ENCODE results near the gene ARMCX6.
"Not testable (repeated sequence)": the region's sequence is repeated elsewhere in the genome, so short reads cannot be mapped to it uniquely, and the experiment has no call there.

The ARMCX6 gene

DNA sequence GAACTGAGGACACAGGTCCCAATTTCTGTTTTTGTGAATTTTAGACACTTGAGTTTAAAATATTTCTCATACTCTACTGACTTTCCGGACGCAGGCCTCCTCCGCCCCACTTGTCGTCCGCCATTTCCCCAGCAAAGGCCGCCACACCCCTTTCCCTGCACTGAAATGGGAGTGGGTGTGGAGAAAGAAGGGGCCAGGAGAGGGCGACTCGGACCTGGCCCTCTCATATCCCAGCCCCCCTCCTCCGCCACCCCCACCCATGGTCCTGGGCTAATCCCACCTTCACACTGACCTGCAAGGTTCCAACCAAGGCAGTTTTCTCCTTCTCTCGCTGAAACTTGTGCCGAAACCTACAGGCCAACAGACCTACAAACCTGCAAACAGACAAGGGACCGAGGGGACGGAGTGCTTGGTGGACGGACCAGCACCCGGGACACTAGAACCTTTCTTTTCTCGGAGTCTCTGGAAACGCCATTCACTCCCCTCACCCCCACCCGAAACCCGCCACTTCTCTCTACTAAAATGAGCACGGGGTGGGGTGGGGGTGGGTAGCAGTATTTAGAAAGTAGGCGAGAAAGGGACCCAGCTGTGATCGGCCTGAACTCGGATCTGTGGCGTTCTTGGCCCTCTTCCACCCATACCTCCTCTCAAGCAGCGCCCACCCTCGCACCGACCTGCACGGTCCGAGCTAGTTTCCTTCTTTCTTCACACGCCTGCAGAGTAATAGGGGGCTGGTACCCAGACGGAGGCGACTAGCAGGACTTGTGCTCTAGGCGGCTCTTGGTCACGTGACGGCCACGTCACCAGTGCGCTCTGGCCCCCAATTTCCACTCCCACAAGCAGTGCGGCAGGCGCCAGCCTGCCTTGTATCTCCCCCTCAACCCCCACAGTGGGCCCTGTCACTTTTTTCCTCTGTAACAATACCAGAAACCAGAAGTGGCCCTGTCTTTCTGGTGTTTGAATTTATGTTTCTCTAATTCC is at the start of gene ARMCX6:
Gene ARMCX6, minus strand, starts transcription at position 790 of the 981 bp plus-strand sequence. CDS start 1,380 bp downstream, outside the sequence.
- in situ Hi-C loops (cut with HindIII; ENCODE audit: low sequenced_read_pairs) = no loop called here

DNA sequence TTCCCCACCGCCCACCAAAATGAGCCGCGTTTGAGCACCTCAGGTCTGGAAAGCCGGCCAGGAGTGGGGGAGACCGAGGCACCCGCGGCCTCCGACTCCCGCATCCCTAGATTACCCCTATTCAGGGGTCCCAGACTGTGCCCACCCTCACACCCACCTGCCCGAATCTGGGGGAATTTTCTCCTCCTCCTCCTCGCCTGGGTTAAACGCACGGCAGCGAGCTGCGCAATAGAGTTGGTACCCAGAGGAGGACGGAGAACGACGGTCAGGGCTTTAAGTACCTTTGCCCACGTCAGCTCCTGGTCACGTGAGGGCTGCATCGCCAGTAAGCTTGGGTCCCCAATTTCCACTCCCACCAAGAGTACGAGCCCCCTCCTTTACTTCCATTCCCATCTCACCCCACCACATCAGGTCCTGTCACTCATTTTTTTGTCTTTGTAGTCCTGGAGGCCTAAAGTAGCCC is 41.8 kb upstream of the ARMCX6 start, which contains the start of gene ARMCX2:
Gene ARMCX2, minus strand, starts transcription at position 250 of the 463 bp plus-strand sequence. CDS start 2,262 bp downstream, outside the sequence.
- in situ Hi-C loops (cut with HindIII; ENCODE audit: low sequenced_read_pairs) = no loop called here

DNA sequence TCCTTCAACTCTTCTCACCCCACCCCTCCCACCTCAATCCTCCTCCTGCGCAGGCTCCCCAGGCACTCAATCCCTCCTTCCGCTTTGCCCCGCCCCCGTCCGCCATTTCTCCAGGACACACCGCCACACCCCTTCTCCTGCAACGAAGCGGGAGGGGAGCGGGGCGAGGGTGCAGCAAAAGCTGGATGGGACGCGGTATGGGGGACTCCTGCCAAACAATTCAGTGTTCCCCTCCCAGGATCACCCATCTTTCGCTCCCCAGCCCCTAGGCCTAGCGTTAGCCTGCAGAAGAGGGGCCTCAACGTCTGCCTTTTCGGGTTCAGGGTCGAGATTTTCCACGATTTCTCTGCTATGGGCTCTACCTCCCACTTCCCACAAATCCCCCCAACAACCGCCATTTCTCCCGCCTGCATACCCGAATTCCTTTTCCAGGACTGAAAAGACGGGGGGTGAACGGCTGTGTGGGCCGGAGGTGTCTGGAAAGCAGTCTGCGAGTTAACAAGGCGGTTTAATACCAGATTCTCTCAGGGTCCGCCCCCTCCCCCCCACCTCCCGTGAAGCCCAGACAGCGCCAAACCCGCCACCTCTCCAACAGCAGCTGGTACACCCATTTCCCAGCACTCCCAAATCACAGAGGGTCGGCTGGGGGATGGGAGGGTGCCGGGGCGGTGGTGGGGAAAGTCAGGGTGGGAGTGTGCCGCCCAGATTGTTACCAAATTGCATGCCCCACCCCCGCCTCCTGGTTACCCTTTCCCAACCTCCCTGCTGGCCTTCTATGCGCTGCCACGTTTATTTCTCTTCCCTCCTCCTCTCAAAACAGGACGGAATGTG is 41.1 kb upstream of the ARMCX6 start:
- in situ Hi-C loops (cut with HindIII; ENCODE audit: low sequenced_read_pairs) = no loop called here

GRCh38 chrX:101657495-101657894 is 39.7 kb upstream of the ARMCX6 start:
- in situ Hi-C loops (cut with HindIII; ENCODE audit: low sequenced_read_pairs) = no loop called here

GRCh38 chrX:101656817-101657216 is 39.0 kb upstream of the ARMCX6 start:
- in situ Hi-C loops (cut with HindIII; ENCODE audit: low sequenced_read_pairs) = no loop called here

DNA sequence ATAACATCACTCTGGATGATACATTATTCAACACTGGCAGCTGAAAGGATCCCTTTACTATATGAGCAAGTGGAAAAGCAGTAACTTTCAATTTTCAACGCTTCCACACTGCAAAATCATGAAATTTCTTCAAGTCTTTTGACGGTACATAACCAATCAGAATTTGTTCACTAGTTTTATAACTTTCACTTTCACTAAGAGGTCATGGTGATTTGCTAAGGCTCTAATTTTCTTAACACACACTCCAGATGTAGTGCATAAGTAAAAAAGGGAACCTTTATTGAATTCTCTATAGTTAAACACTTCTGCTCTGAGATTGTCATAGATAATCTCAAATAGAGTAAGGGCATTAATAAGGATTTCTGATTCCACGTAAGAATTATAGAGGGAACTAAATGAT is 37.7 kb upstream of the ARMCX6 start:
- in situ Hi-C loops (cut with HindIII; ENCODE audit: low sequenced_read_pairs) = no loop called here

DNA sequence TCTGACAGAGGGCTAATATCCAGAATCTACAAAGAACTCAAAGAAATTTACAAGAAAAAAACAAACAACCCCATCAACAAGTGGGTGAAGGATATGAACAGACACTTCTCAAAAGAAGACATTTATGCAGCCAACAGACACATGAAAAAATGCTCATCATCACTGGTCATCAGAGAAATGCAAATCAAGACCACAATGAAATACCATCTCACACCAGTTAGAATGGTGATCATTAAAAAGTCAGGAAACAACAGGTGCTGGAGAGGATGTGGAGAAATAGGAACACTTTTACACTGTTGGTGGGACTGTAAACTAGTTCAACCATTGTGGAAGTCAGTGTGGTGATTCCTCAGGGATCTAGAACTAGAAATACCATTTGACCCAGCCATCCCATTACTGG is 29.9 kb upstream of the ARMCX6 start:
- in situ Hi-C loops (cut with HindIII; ENCODE audit: low sequenced_read_pairs) = not testable (repeated sequence)

GRCh38 chrX:101642093-101642492 is 24.3 kb upstream of the ARMCX6 start:
- in situ Hi-C loops (cut with HindIII; ENCODE audit: low sequenced_read_pairs) = no loop called here

DNA sequence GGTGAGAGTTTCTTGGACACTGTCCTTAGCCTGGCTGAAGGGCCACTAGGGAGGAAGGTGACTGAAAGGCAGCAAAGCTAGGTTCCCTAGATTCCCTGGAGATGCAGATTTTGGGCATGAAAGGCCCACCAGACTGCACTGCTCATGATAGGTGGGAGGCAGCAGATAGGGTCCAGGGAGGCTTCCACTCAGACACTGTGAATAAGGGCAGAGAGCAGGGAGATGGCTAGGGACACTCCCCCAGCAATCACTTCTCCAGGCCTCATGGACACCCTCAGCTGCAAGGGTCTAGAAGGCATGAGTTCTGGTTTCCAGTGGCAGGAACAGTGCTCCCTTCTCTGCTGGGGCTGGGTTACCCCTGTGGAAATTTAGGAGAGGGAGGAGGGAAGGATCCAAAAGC is 21.8 kb upstream of the ARMCX6 start:
- in situ Hi-C loops (cut with HindIII; ENCODE audit: low sequenced_read_pairs) = no loop called here

GRCh38 chrX:101619364-101619763 is 1.6 kb upstream of the ARMCX6 start:
- in situ Hi-C loops (cut with HindIII; ENCODE audit: low sequenced_read_pairs) = no loop called here

DNA sequence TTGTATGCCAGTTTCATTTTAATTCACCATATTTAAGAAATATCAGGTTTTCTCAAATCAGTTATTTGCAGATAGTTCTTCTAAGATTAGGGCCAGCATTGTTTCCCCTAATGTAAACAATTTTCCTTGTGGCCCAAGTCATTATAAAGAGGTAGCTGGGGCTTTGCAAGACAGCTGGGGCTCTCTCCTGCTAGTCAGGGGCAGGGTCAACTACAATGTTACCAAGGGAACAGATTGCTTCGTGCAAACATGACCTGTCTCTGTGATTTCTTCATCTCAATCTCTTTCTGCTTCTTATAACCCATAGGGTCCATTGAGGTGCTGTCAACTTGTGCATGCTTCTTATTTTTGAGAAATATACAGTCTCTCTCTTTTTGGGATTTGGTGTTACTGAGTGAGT is 12.1 kb downstream of the ARMCX6 start:
- in situ Hi-C loops (cut with HindIII; ENCODE audit: low sequenced_read_pairs) = no loop called here

DNA sequence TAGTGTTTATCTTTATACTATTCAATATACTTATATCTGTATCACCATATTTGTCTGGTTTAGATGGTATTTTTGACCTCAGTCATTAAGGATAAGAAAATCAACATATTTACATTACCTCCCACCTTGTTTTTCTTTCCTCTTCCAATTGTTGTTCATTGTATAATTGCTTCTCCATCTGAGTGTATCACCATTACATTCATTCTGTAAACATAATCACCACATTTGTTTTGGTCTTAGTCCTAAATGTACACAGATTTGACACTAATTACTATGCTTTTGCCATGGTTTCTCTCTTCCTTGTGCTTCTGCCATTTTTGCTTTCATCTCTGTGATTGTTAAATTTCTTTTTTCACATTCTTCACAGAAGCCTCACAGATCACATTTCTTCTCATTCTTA is 12.7 kb downstream of the ARMCX6 start:
- in situ Hi-C loops (cut with HindIII; ENCODE audit: low sequenced_read_pairs) = no loop called here

- in situ Hi-C loops (cut with HindIII; ENCODE audit: low sequenced_read_pairs) = no loop called here
These were observed 15.7 kb downstream of the ARMCX6 start for GRCh38 chrX:101602077-101602476.

- in situ Hi-C loops (cut with HindIII; ENCODE audit: low sequenced_read_pairs) = not testable (repeated sequence)
These were observed 18.2 kb downstream of the ARMCX6 start for GRCh38 chrX:101599592-101599991.

DNA sequence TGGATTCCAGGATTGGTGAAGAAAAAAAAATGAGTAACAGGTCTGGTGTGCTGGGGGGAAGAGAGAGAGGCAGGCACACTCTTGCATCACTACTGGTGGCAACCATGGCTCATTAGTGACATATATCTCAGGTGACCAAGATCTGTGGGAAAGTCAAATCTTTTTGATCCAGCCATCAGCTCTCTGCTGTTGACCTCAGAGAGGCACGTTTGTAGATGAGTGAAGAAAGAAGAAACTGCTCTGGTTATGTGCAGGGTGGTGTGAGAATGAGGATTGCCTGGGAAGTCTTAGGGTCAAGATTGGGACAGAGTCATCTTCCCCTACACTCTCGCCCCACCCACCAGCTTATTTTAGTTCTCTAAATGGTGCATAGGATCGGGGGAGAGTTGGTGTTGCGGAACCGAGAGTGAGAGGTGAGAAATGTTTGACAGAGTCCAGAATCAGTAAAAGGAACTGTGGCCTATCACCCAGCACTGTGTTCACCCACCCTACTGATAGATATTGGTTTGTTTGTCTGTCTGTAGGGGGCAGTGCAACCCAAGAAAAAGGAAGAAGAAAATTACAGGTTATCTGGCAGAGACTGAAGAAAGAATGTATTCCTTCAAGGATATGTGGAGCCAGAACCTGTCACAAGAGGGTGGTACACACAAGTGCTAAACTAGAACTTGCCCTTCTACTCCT is 21.9 kb downstream of the ARMCX6 start:
- in situ Hi-C loops (cut with HindIII; ENCODE audit: low sequenced_read_pairs) = no loop called here
